SK-N-SH (cell line): ENCODE results near the gene HEXB. TPM values are rescaled to one million over a fixed set of nuclear protein-coding genes. Genes with fewer than 3 reads are reported as not detected.

Source experiments
- CTCF ChIA-PET: fragments of 300-600, 350-600 bp; formaldehyde crosslinking; extraction: SDS; loops from one replicate; lab custom pipeline; 2021; lab: Yijun Ruan, JAX
- POLR2A ChIA-PET: fragments of 350-600 bp; sonication (Branson Sonifier 250); formaldehyde crosslinking; extraction: SDS; loops from one replicate; lab custom pipeline; 2020; ENCODE audit warnings: antibody characterized with exemption, inconsistent platforms; lab: Yijun Ruan, JAX
- DNase-seq: peaks from one replicate; pipeline ENCODE4 v3.0.0; 2012
- H2AFZ ChIP-seq: fragments of 200-600 bp; sonication (generic); 2 replicates; pipeline ENCODE4 v1.8.1; 2016; ENCODE audit warnings: antibody characterized with exemption, mild to moderate bottlenecking, low read depth
- H3F3A ChIP-seq: fragments of 200-600 bp; sonication (generic); replicated peaks from 2 replicates; pipeline ENCODE3; 2016; ENCODE audit warnings: antibody characterized with exemption, mild to moderate bottlenecking; ENCODE audit not compliant: insufficient read depth
- H3K27ac ChIP-seq, 2 experiments: fragments of 200-500 bp in 1 of 2; fragments of 200-600 bp in 1 of 2; sonication (Bioruptor generic) in 1 of 2; sonication (generic), shearing (Covaris generic) in 1 of 2; 2 replicates each; pipeline versions ENCODE4 v1.5.1 to v1.6.1; 2014 to 2016; ENCODE audit warnings: low read depth in 2 of 2, inconsistent platforms in 1 of 2, low read length in 1 of 2, mild to moderate bottlenecking in 1 of 2, mixed read lengths in 1 of 2
- H3K27me3 ChIP-seq: fragments of 200-600 bp; sonication (generic), shearing (Covaris generic); 2 replicates; pipeline ENCODE4 v1.6.1; 2016; ENCODE audit warnings: mixed run types; ENCODE audit not compliant: insufficient read depth
- H3K36me3 ChIP-seq, 2 experiments: fragments of 200-500 bp in 1 of 2; fragments of 200-600 bp in 1 of 2; sonication (Bioruptor generic) in 1 of 2; sonication (generic) in 1 of 2; replicated peaks in 1 of 2; 2 replicates each; pipeline versions ENCODE3 to v1.5.1; 2014 to 2016; ENCODE audit warnings: low read length in 1 of 2, mild to moderate bottlenecking in 1 of 2; ENCODE audit not compliant: insufficient read depth in 2 of 2, control insufficient read depth in 1 of 2
- H3K4me1 ChIP-seq, 2 experiments: fragments of 200-500 bp in 1 of 2; fragments of 200-600 bp in 1 of 2; sonication (Bioruptor generic) in 1 of 2; sonication (generic), shearing (Covaris generic) in 1 of 2; 2 replicates each; pipeline versions ENCODE4 v1.5.1 to v1.6.1; 2014 to 2016; ENCODE audit warnings: low read depth in 1 of 2, low read length in 1 of 2, mixed run types in 1 of 2; ENCODE audit not compliant: insufficient read depth in 2 of 2, control insufficient read depth in 1 of 2
- H3K4me2 ChIP-seq: fragments of 200-600 bp; sonication (generic), shearing (Covaris generic); 2 replicates; pipeline ENCODE4 v1.6.1; 2017; ENCODE audit warnings: mixed run types
- H3K4me3 ChIP-seq, 2 experiments: fragments of 200-500 bp in 1 of 2; fragments of 200-600 bp in 1 of 2; sonication (Bioruptor generic) in 1 of 2; sonication (generic), shearing (Covaris generic) in 1 of 2; 2 replicates each; pipeline versions ENCODE4 v1.5.1 to v1.8.1; 2014 to 2016; ENCODE audit warnings: low read depth in 2 of 2, inconsistent platforms in 1 of 2, low read length in 1 of 2, mild to moderate bottlenecking in 1 of 2, mixed read lengths in 1 of 2, moderate library complexity in 1 of 2
- H3K79me2 ChIP-seq: fragments of 200-600 bp; sonication (generic); 2 replicates; pipeline ENCODE4 v1.8.1; 2017; ENCODE audit warnings: mild to moderate bottlenecking; ENCODE audit not compliant: insufficient read depth
- H3K9ac ChIP-seq: fragments of 200-600 bp; sonication (generic); 2 replicates; pipeline ENCODE4 v1.6.1; 2017; ENCODE audit warnings: mixed run types
- H3K9me2 ChIP-seq: fragments of 200-600 bp; sonication (generic); 2 replicates; pipeline ENCODE4 v1.6.1; 2017; ENCODE audit warnings: mixed run types
- H3K9me3 ChIP-seq: fragments of 200-600 bp; sonication (generic); 2 replicates; pipeline ENCODE4 v1.6.1; 2017; ENCODE audit warnings: mixed run types, mild to moderate bottlenecking, moderate library complexity
- H4K20me1 ChIP-seq: fragments of 200-600 bp; sonication (generic); 2 replicates; pipeline ENCODE4 v1.6.1; 2017; ENCODE audit warnings: mild to moderate bottlenecking, mixed run types; ENCODE audit not compliant: insufficient read depth
- CHD2 ChIP-seq: fragments of 150-350 bp; IDR thresholded peaks from 2 replicates; pipeline ENCODE4 v1.6.1; 2018; ENCODE audit warnings: low read length; ENCODE audit not compliant: partially characterized antibody
- EZH2phosphoT487 ChIP-seq: fragments of 200-600 bp; sonication (generic); IDR thresholded peaks from 2 replicates; pipeline ENCODE4 v1.6.1; 2017; ENCODE audit warnings: low read depth, mixed run types, mild to moderate bottlenecking, antibody characterized with exemption, moderate library complexity, borderline replicate concordance
- JUND ChIP-seq: IDR thresholded peaks from 2 replicates; pipeline ENCODE4 v1.4.0; 2012
- NFIC ChIP-seq: IDR thresholded peaks from 2 replicates; pipeline ENCODE4 v1.4.0; 2012; ENCODE audit warnings: borderline replicate concordance
- NRF1 ChIP-seq: IDR thresholded peaks from 2 replicates; pipeline ENCODE4 v1.6.1; 2012; ENCODE audit warnings: low read depth, mild to moderate bottlenecking, low read length
- POLR2AphosphoS5 ChIP-seq: IDR thresholded peaks from 2 replicates; pipeline ENCODE4 v1.6.1; 2012; ENCODE audit warnings: low read depth, low read length
- RAD21 ChIP-seq: IDR thresholded peaks from 2 replicates; pipeline ENCODE4 v1.6.1; 2012; ENCODE audit warnings: mild to moderate bottlenecking, low read length
- RCOR1 ChIP-seq: fragments of 150-350 bp; IDR thresholded peaks from 2 replicates; pipeline ENCODE4 v1.6.1; 2017; ENCODE audit warnings: antibody characterized with exemption, low read length
- RXRA ChIP-seq: IDR thresholded peaks from 2 replicates; pipeline ENCODE4 v1.4.0; 2012; ENCODE audit warnings: low read depth, mild to moderate bottlenecking, borderline replicate concordance
- TAF1 ChIP-seq: IDR thresholded peaks from 2 replicates; pipeline ENCODE4 v1.6.1; 2012; ENCODE audit warnings: low read depth, mild to moderate bottlenecking, low read length, moderate library complexity, borderline replicate concordance
- TCF12 ChIP-seq: IDR thresholded peaks from 2 replicates; pipeline ENCODE4 v1.4.0; 2012
- TEAD4 ChIP-seq: IDR thresholded peaks from 2 replicates; pipeline ENCODE4 v1.4.0; 2012; ENCODE audit warnings: mild to moderate bottlenecking, borderline replicate concordance; ENCODE audit not compliant: insufficient read depth
- YY1 ChIP-seq: IDR thresholded peaks from 2 replicates; pipeline ENCODE4 v1.4.0; 2012; ENCODE audit warnings: low read depth, mild to moderate bottlenecking
- ZBTB33 ChIP-seq: IDR thresholded peaks from 2 replicates; pipeline ENCODE4 v1.4.0; 2012; ENCODE audit warnings: low read depth, borderline replicate concordance
- WGBS: methylation state at CpG from one replicate; pipeline ENCODE4 v1.1.6; 2017; ENCODE audit warnings: low lambda C conversion rate; 5-methylcytosine and 5-hydroxymethylcytosine counted together
- polyA plus RNA-seq, 3 experiments: library from polyadenylated mRNA; depleted of rRNA; stranded (reverse); fragments of >200 nt; gene quantifications; 2 replicates each; pipeline ENCODE4 v1.2.3, GENCODE V29; 2012
- TF ChIP-seq, protein P1 (sequence below): IDR thresholded peaks from 2 replicates; pipeline ENCODE4 v1.6.1; 2012; ENCODE audit warnings: mild to moderate bottlenecking, low read depth, low read length, moderate library complexity
- TF ChIP-seq, protein P2 (sequence below): IDR thresholded peaks from 2 replicates; pipeline ENCODE4; 2012

HEXB gene
- polyA plus RNA-seq, 1 of the 3 experiments (the other 2 are of a cell fraction), result 75.8 TPM

DNA sequence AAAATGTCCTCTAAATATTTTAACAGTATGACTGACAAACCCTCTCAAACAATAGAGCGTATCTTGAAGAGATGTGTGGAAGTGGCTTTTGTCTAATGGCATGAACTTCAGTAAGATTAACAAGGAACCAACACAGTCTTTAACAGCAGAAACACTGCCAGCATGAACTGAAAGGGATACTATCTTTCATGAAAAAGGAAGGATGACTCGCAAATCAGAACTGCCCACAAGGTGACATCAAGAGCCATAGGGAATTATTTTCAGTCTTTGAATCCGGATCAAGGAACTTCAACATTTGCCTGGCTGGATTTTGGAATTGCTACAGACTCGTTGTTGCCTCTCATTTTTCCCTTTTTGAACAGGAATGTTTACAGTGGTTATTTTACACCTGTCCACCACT is 5.1 kb upstream of the HEXB start:
- DNase-seq, result no peak
- H2AFZ ChIP-seq, result peak overlapping the region; percentile 1; the same call in 1 of the 2 replicates
- WGBS, result 38% methylated on average over 4 of the region's 4 CpGs

DNA sequence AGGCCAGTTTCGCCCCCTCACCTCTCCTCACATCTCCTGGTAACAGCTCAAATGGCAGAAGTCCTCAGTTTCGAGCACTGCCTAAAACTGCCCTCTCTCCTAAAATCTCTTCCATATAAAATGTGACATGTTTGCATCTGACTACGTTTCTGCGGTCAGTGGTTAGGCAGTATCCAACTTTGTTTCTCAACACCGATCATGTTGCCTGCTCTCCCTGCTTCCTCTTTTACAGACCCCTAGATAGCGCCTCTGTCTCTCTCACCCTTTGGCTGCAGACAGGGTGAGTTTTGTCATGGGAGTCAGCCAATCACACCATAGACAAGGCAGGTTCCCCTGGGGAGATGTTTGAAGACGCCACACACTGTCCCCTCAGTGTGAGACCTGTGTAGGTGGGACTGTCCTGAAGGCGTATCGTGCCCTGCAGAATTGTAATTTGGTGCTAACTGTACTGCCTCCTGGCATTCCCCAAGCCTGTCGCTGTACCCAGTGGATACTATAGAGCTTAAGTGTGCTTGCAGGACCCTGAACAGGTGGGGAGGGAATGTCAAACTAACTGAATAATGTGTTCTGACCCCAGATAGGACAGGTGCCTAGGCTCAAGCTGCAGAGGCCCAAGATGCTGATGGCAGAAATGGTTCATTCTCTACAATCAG is 1.1 kb downstream of the HEXB start:
- no peaks in the 10 kb centered on the region for H4K20me1 ChIP-seq
- H3K36me3 ChIP-seq, result peaks cover 12 to 15% of the 10 kb centered on the region in 2 experiments
- H3K9me3 ChIP-seq, result no peaks in the 10 kb centered on the region
- peaks cover 0 to 14% of the 10 kb centered on the region in 2 experiments; a peak in 1 of 4 replicates for H3K4me1 ChIP-seq
- H2AFZ ChIP-seq, result 0 out of 2 replicates have a peak overlapping the region, but pooled peaks have one; percentile 87
- CTCF ChIA-PET, result interaction anchor here (0.5 to 4.1 kb wide), 6 partner anchors 10 to 80 kb away, joined by 3 to 15 read pairs (median 3); partner anchors contain the start of genes GFM2 and NSA2
- peak; percentile 21 for DNase-seq
- no peak overlapping the region for H3K27ac ChIP-seq
- POLR2A ChIA-PET, result no interaction called here
- no peaks in the 10 kb centered on the region for H3K9me2 ChIP-seq
- peak overlapping the region; percentile 92 for H3K4me2 ChIP-seq
- WGBS, result 90% methylated on average over 10 of the region's 10 CpGs
- H3F3A ChIP-seq, result peaks cover 4% of the 10 kb centered on the region
- peaks cover 18% of the 10 kb centered on the region for H3K79me2 ChIP-seq
- H3K4me3 ChIP-seq, result peak overlapping the region; percentile 76 to 82
- H3K9ac ChIP-seq, result peak overlapping the region; percentile 79; the same call in 1 of the 2 replicates
- H3K27me3 ChIP-seq, result no peaks in the 10 kb centered on the region
- TF ChIP-seq CHD2, result no peak
- TF ChIP-seq NFIC, result no peak
- no peak for TF ChIP-seq TCF12
- TF ChIP-seq, protein P1, sequence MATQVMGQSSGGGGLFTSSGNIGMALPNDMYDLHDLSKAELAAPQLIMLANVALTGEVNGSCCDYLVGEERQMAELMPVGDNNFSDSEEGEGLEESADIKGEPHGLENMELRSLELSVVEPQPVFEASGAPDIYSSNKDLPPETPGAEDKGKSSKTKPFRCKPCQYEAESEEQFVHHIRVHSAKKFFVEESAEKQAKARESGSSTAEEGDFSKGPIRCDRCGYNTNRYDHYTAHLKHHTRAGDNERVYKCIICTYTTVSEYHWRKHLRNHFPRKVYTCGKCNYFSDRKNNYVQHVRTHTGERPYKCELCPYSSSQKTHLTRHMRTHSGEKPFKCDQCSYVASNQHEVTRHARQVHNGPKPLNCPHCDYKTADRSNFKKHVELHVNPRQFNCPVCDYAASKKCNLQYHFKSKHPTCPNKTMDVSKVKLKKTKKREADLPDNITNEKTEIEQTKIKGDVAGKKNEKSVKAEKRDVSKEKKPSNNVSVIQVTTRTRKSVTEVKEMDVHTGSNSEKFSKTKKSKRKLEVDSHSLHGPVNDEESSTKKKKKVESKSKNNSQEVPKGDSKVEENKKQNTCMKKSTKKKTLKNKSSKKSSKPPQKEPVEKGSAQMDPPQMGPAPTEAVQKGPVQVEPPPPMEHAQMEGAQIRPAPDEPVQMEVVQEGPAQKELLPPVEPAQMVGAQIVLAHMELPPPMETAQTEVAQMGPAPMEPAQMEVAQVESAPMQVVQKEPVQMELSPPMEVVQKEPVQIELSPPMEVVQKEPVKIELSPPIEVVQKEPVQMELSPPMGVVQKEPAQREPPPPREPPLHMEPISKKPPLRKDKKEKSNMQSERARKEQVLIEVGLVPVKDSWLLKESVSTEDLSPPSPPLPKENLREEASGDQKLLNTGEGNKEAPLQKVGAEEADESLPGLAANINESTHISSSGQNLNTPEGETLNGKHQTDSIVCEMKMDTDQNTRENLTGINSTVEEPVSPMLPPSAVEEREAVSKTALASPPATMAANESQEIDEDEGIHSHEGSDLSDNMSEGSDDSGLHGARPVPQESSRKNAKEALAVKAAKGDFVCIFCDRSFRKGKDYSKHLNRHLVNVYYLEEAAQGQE, result no peak
- no peak for TF ChIP-seq YY1
- no peak for TF ChIP-seq RCOR1
- TF ChIP-seq EZH2phosphoT487, result no peak
- TF ChIP-seq TAF1, result no peak
- no peak for TF ChIP-seq NRF1
- no peak for TF ChIP-seq POLR2AphosphoS5
- TF ChIP-seq RXRA, result no peak
- TF ChIP-seq RAD21, result no peak
- TF ChIP-seq TEAD4, result no peak
- TF ChIP-seq JUND, result no peak

More for the DNA sequence above, 5.1 kb upstream of the HEXB start:
- no peaks in the 10 kb centered on the region for H3K27me3 ChIP-seq
- TF ChIP-seq TCF12 (peak; percentile 10; the same call in 1 of the 2 replicates), ZBTB33 (no peak)
- TF ChIP-seq, protein P2, sequence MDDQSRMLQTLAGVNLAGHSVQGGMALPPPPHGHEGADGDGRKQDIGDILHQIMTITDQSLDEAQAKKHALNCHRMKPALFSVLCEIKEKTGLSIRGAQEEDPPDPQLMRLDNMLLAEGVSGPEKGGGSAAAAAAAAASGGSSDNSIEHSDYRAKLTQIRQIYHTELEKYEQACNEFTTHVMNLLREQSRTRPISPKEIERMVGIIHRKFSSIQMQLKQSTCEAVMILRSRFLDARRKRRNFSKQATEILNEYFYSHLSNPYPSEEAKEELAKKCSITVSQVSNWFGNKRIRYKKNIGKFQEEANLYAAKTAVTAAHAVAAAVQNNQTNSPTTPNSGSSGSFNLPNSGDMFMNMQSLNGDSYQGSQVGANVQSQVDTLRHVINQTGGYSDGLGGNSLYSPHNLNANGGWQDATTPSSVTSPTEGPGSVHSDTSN, result peak; percentile 49; the same call in 1 of the 2 replicates
- no peak overlapping the region for H3K4me2 ChIP-seq
- no peak overlapping the region for H3K4me3 ChIP-seq
- POLR2A ChIA-PET, result no interaction called here
- H3K9me2 ChIP-seq, result no peaks in the 10 kb centered on the region
- H3K36me3 ChIP-seq, result no peaks in the 10 kb centered on the region
- no peaks in the 10 kb centered on the region for H3K9me3 ChIP-seq
- no peaks in the 10 kb centered on the region for H3K79me2 ChIP-seq
- no peak overlapping the region; a peak in 1 of 4 replicates for H3K27ac ChIP-seq
- H3K9ac ChIP-seq, result no peak overlapping the region
- no peaks in the 10 kb centered on the region for H4K20me1 ChIP-seq
- CTCF ChIA-PET, result interaction anchor here (1.0 kb wide), 1 partner anchor 31 kb away, joined by 5 read pairs; no protein-coding TSS in a partner anchor
- H3K4me1 ChIP-seq, result peaks cover 0 to 3% of the 10 kb centered on the region in 2 experiments; a peak in 1 of 4 replicates
- H3F3A ChIP-seq, result no peaks in the 10 kb centered on the region
